GM12864 (cell line): Measurements from ENCODE around the gene KRTAP5-1.
"Not testable (repeated sequence)": the region's sequence is repeated elsewhere in the genome, so short reads cannot be mapped to it uniquely, and the experiment has no call there.

ENCODE experiments used
- DNase-seq: peaks from one replicate; pipeline ENCODE4 v3.0.0-alpha.2; 2011; ENCODE audit warnings: low read depth
- H3K4me3 ChIP-seq: 2 replicates; pipeline ENCODE4 v1.5.1; 2011; ENCODE audit warnings: mild to moderate bottlenecking, low read depth, low read length, control low read depth
- CTCF ChIP-seq: IDR thresholded peaks from 2 replicates; pipeline ENCODE4 v1.5.1; 2011; ENCODE audit warnings: low read depth, mild to moderate bottlenecking, moderate library complexity, low read length, control low read depth, inconsistent platforms; ENCODE audit errors: missing control alignments

Gene KRTAP5-1

GRCh38 chr11:1598816-1599215 lies 13.7 kb upstream of the KRTAP5-1 start:
- no peak for DNase-seq
- no peak overlapping the region for H3K4me3 ChIP-seq
- no peak for TF ChIP-seq CTCF

DNA sequence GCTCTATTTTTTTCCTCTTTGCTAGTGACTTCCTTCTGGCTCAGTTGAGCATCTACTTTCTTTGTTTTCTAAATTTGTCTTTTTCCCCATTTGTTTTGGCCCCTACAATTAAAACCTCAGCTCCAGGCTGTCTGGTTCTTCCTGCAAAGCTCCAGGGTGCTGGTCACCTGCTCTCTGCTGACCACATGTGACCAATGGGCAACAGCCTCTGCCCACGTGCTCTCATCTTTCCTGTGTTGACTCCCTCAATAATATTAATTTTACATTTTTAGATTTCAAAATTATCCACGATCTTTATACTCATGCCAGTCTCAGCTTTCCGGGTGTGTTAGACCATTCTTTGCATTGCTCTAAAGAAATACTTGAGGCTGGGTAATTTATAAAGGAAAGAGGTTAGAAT lies 13.3 kb upstream of the KRTAP5-1 start:
- DNase-seq, H3K4me3 ChIP-seq: not testable (repeated sequence)

- DNase-seq: no peak
- no peak within 1 kb of the TSS for H3K4me3 ChIP-seq
- no peak for TF ChIP-seq CTCF
Observed at GRCh38 chr11:1597994-1598380, 12.9 kb upstream of the KRTAP5-1 start, which contains the start of gene KRTAP5-2. Gene KRTAP5-2, minus strand, starts transcription at chr11:1598294. Its CDS starts 44 bp downstream, at chr11:1598250.

GRCh38 chr11:1597331-1597993 lies 12.4 kb upstream of the KRTAP5-1 start:
- no peak for TF ChIP-seq CTCF
- DNase-seq: no peak
- no peak overlapping the region for H3K4me3 ChIP-seq

GRCh38 chr11:1596576-1597121 lies 11.6 kb upstream of the KRTAP5-1 start:
- H3K4me3 ChIP-seq, DNase-seq: not testable (repeated sequence)

GRCh38 chr11:1595994-1596575 lies 11.0 kb upstream of the KRTAP5-1 start:
- not testable (repeated sequence) for H3K4me3 ChIP-seq, DNase-seq

GRCh38 chr11:1592628-1593027 lies 7.5 kb upstream of the KRTAP5-1 start:
- H3K4me3 ChIP-seq: no peak overlapping the region
- TF ChIP-seq CTCF: no peak
- no peak for DNase-seq

- no peak for TF ChIP-seq CTCF
- H3K4me3 ChIP-seq: no peak overlapping the region
- no peak for DNase-seq
Observed at GRCh38 chr11:1589996-1590395, 4.9 kb upstream of the KRTAP5-1 start.

DNA sequence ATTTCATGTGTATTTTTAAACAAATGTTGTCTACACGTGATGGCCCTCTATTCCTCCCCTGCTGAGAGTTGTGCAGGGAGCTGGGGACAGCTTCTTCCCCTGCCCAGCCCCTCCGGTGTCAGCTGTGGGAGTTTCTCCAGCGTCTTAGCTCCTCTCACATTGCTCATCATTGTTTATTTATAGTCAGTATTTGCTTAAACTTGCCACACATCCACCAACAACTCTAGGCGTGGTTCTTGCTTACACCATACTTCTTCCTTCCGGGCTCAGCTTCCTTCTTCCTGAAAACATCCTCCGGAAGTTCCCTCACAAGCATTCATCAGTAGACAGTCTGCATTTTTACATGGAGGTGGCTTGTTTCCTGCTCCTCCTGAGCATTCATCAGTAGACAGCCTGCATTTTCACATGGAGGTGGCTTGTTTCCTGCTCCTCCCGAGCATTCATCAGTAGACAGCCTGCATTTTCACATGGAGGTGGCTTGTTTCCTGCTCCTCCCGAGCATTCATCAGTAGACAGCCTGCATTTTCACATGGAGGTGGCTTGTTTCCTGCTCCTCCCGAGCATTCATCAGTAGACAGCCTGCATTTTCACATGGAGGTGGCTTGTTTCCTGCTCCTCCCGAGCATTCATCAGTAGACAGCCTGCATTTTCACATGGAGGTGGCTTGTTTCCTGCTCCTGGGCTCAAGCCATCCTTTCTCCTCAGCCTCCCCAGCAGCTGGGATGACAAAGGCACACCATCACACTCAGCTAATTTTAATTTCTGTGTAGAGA lies 4.3 kb upstream of the KRTAP5-1 start:
- H3K4me3 ChIP-seq: not testable (repeated sequence)
- peak; percentile 7 for DNase-seq
